ENCODE measurements around the gene FCRL6.

The FCRL6 gene

GRCh38 chr1:159831412-159832141, 29.4 kb downstream of the FCRL6 start:
- in situ Hi-C loops (cut with MboI; ENCODE audit: low sequenced_read_pairs): no loop called here

GRCh38 chr1:159832309-159832708, 30.1 kb downstream of the FCRL6 start:
- in situ Hi-C loops (cut with MboI; ENCODE audit: low sequenced_read_pairs): no loop called here

GRCh38 chr1:159835356-159835755, 33.2 kb downstream of the FCRL6 start:
- in situ Hi-C loops (cut with MboI; ENCODE audit: low sequenced_read_pairs): no loop called here

- in situ Hi-C loops (cut with MboI; ENCODE audit: low sequenced_read_pairs): no loop called here
Measured at GRCh38 chr1:159835862-159836525, 33.8 kb downstream of the FCRL6 start.

GRCh38 chr1:159838715-159839114, 36.6 kb downstream of the FCRL6 start:
- in situ Hi-C loops (cut with MboI; ENCODE audit: low sequenced_read_pairs): no loop called here

- in situ Hi-C loops (cut with MboI; ENCODE audit: low sequenced_read_pairs): no loop called here
Measured at GRCh38 chr1:159839116-159839849, 37.1 kb downstream of the FCRL6 start.

- in situ Hi-C loops (cut with MboI; ENCODE audit: low sequenced_read_pairs): no loop called here
Measured at GRCh38 chr1:159841749-159842148, 39.6 kb downstream of the FCRL6 start.

GRCh38 chr1:159843459-159843858, 41.3 kb downstream of the FCRL6 start:
- in situ Hi-C loops (cut with MboI; ENCODE audit: low sequenced_read_pairs): no loop called here

- in situ Hi-C loops (cut with MboI; ENCODE audit: low sequenced_read_pairs): no loop called here
Measured at GRCh38 chr1:159845751-159846629, 43.8 kb downstream of the FCRL6 start.

- in situ Hi-C loops (cut with MboI; ENCODE audit: low sequenced_read_pairs): no loop called here
Measured at GRCh38 chr1:159847231-159847630, 45.1 kb downstream of the FCRL6 start.

- in situ Hi-C loops (cut with MboI; ENCODE audit: low sequenced_read_pairs): no loop called here
Measured at GRCh38 chr1:159848326-159848725, 46.2 kb downstream of the FCRL6 start.

- in situ Hi-C loops (cut with MboI; ENCODE audit: low sequenced_read_pairs): no loop called here
Measured at GRCh38 chr1:159849626-159850366, 47.6 kb downstream of the FCRL6 start.

- in situ Hi-C loops (cut with MboI; ENCODE audit: low sequenced_read_pairs): no loop called here
Measured at GRCh38 chr1:159851407-159851806, 49.2 kb downstream of the FCRL6 start.

- in situ Hi-C loops (cut with MboI; ENCODE audit: low sequenced_read_pairs): no loop called here
Measured at GRCh38 chr1:159853417-159854115, 51.4 kb downstream of the FCRL6 start.

GRCh38 chr1:159854116-159854692, 52.0 kb downstream of the FCRL6 start:
- in situ Hi-C loops (cut with MboI; ENCODE audit: low sequenced_read_pairs): no loop called here

- in situ Hi-C loops (cut with MboI; ENCODE audit: low sequenced_read_pairs): no loop called here
Measured at GRCh38 chr1:159854693-159855192, 52.6 kb downstream of the FCRL6 start.

GRCh38 chr1:159855709-159856108, 53.5 kb downstream of the FCRL6 start:
- in situ Hi-C loops (cut with MboI; ENCODE audit: low sequenced_read_pairs): no loop called here

GRCh38 chr1:159856576-159856975, 54.4 kb downstream of the FCRL6 start:
- in situ Hi-C loops (cut with MboI; ENCODE audit: low sequenced_read_pairs): no loop called here

GRCh38 chr1:159857889-159858288, 55.7 kb downstream of the FCRL6 start:
- in situ Hi-C loops (cut with MboI; ENCODE audit: low sequenced_read_pairs): no loop called here

All from hTERT RPE-1 (cell line).